HCT116 (cell line): ENCODE measurements around the gene NCAPG. TPM values are rescaled to one million over a fixed set of nuclear protein-coding genes. Genes with fewer than 3 reads are reported as not detected.

Experiments used
- ATAC-seq: fragments of 200-7000 bp; cut with Tn5 transposase; 2 replicates; pipeline ENCODE4 v1.9.1; 2020; ENCODE audit warnings: mild to moderate bottlenecking, moderate library complexity
- BruUV-seq: library from RNA; stranded (reverse); fragments of 400-500 nt; replicated peaks from 2 replicates; lab custom pipeline; 2021; lab: Mats Ljungman, UMichigan
- CTCF ChIA-PET: fragments of 300-600 bp; sonication (Branson Sonifier 250); formaldehyde crosslinking; loops from one replicate; lab custom pipeline; 2021; ENCODE audit warnings: antibody characterized with exemption; lab: Charles Lee
- POLR2A ChIA-PET: fragments of 300-600, 350-600 bp; sonication (Branson Sonifier 250); formaldehyde crosslinking; loops from one replicate; lab custom pipeline; 2021; ENCODE audit warnings: antibody characterized with exemption; lab: Charles Lee
- RAD21 ChIA-PET, 2 experiments: fragments of 300-600 bp; sonication (Branson Sonifier 250); formaldehyde crosslinking; loops; one replicate each; lab custom pipeline; 2023; ENCODE audit warnings: low total read pairs in 2 of 2; ENCODE audit not compliant: uncharacterized antibody in 2 of 2, unreplicated experiment in 2 of 2, low non-redundant PET in 1 of 2; lab: Charles Lee
- DNase-seq: peaks from one replicate; pipeline ENCODE4 v3.0.0-alpha.2; 2010; ENCODE audit warnings: low read depth, low spot score
- H2AFZ ChIP-seq: fragments of 200-600 bp; shearing (Covaris generic), sonication (generic); 2 replicates; pipeline ENCODE4 v1.6.1; 2017; ENCODE audit warnings: low read depth, mixed run types, mixed read lengths, antibody characterized with exemption, low read length; ENCODE audit not compliant: poor library complexity, severe bottlenecking
- H3K27ac ChIP-seq: 2 replicates; pipeline ENCODE4 v1.5.1; 2012; ENCODE audit warnings: low read depth, low read length
- H3K27me3 ChIP-seq: fragments of 200-600 bp; sonication (generic); 2 replicates; pipeline ENCODE4 v1.6.1; 2016; ENCODE audit warnings: mixed run types, low read length, mixed read lengths; ENCODE audit not compliant: insufficient read depth
- H3K36me3 ChIP-seq, 2 experiments: fragments of 200-500 bp in 1 of 2; fragments of 200-600 bp in 1 of 2; sonication (Bioruptor generic) in 1 of 2; sonication (generic) in 1 of 2; 2 replicates each; pipeline versions ENCODE4 v1.5.1 to v1.6.1; 2014 to 2016; ENCODE audit warnings: low read length in 2 of 2, inconsistent platforms in 1 of 2, mixed read lengths in 1 of 2, mixed run types in 1 of 2; ENCODE audit not compliant: insufficient read depth in 2 of 2, control insufficient read depth in 1 of 2
- H3K4me1 ChIP-seq, 2 experiments: fragments of 200-600 bp in 1 of 2; sonication (generic) in 1 of 2; 2 replicates each; pipeline versions ENCODE4 v1.5.1 to v1.6.1; 2012 to 2017; ENCODE audit warnings: low read length in 2 of 2, inconsistent platforms in 1 of 2, mild to moderate bottlenecking in 1 of 2, mixed read lengths in 1 of 2, mixed run types in 1 of 2, moderate library complexity in 1 of 2; ENCODE audit not compliant: insufficient read depth in 2 of 2, control insufficient read depth in 1 of 2
- H3K4me2 ChIP-seq: fragments of 200-600 bp; sonication (generic); 2 replicates; pipeline ENCODE4 v1.6.1; 2017; ENCODE audit warnings: mixed run types, low read length, mixed read lengths
- H3K4me3 ChIP-seq, 2 experiments: fragments of 200-600 bp in 1 of 2; sonication (generic) in 1 of 2; replicated peaks in 1 of 2; 2 replicates each; pipeline ENCODE4 v1.5.1; 2011 to 2016; ENCODE audit warnings: low read length in 2 of 2, control low read depth in 1 of 2, low read depth in 1 of 2, mild to moderate bottlenecking in 1 of 2, mixed read lengths in 1 of 2, mixed run types in 1 of 2
- H3K79me2 ChIP-seq: fragments of 200-600 bp; sonication (generic); 2 replicates; pipeline ENCODE4 v1.6.1; 2017; ENCODE audit warnings: mild to moderate bottlenecking, mixed run types, low read length, moderate library complexity, mixed read lengths; ENCODE audit not compliant: insufficient read depth
- H3K9ac ChIP-seq: fragments of 200-600 bp; sonication (generic); 2 replicates; pipeline ENCODE4 v1.6.1; 2016; ENCODE audit warnings: low read length, mixed read lengths
- H3K9me2 ChIP-seq: fragments of 200-600 bp; sonication (generic), shearing (Covaris generic); 2 replicates; pipeline ENCODE4 v1.6.1; 2017; ENCODE audit warnings: mixed run types, mild to moderate bottlenecking, moderate library complexity; ENCODE audit not compliant: insufficient read depth
- H3K9me3 ChIP-seq, 2 experiments: fragments of 200-500 bp in 1 of 2; fragments of 200-600 bp in 1 of 2; sonication (Bioruptor generic) in 1 of 2; sonication (generic) in 1 of 2; 2 replicates each; pipeline ENCODE4 v1.6.1; 2014 to 2017; ENCODE audit warnings: low read length in 2 of 2, mixed read lengths in 2 of 2, inconsistent platforms in 1 of 2, low read depth in 1 of 2, mild to moderate bottlenecking in 1 of 2, mixed run types in 1 of 2, moderate library complexity in 1 of 2; ENCODE audit not compliant: control insufficient read depth in 1 of 2, insufficient read depth in 1 of 2
- H4K20me1 ChIP-seq: fragments of 200-600 bp; sonication (generic), shearing (Covaris generic); 2 replicates; pipeline ENCODE4 v1.6.1; 2017; ENCODE audit warnings: mixed run types, mild to moderate bottlenecking, moderate library complexity; ENCODE audit not compliant: insufficient read depth
- CBX3 ChIP-seq: IDR thresholded peaks from 2 replicates; pipeline ENCODE4 v1.6.1; 2012; ENCODE audit warnings: low read depth
- CEBPB ChIP-seq: IDR thresholded peaks from 2 replicates; pipeline ENCODE4 v1.6.1; 2012; ENCODE audit warnings: low read depth
- EGR1 ChIP-seq: IDR thresholded peaks from 2 replicates; pipeline ENCODE4 v1.6.1; 2012; ENCODE audit warnings: low read depth
- EZH2phosphoT487 ChIP-seq: fragments of 200-600 bp; IDR thresholded peaks from 2 replicates; pipeline ENCODE4 v1.6.1; 2018; ENCODE audit warnings: antibody characterized with exemption, borderline replicate concordance
- POLR2A ChIP-seq: IDR thresholded peaks from 2 replicates; pipeline ENCODE4 v1.7.0; 2011; ENCODE audit warnings: borderline replicate concordance; ENCODE audit not compliant: insufficient read depth, insufficient read length; ENCODE audit errors: extremely low read depth
- REST ChIP-seq: IDR thresholded peaks from 2 replicates; pipeline ENCODE4 v1.6.1; 2012; ENCODE audit warnings: low read depth
- SP1 ChIP-seq: IDR thresholded peaks from 2 replicates; pipeline ENCODE4 v1.6.1; 2012; ENCODE audit warnings: low read depth
- YY1 ChIP-seq: IDR thresholded peaks from 2 replicates; pipeline ENCODE4 v1.6.1; 2011; ENCODE audit warnings: low read length, low read depth, moderate library complexity, mild to moderate bottlenecking; ENCODE audit not compliant: insufficient replicate concordance; ENCODE audit errors: extremely low read depth
- ZNF274 ChIP-seq: fragments of 200-500 bp; sonication (Bioruptor generic); IDR thresholded peaks from 2 replicates; pipeline ENCODE4 v1.6.1; 2014; ENCODE audit warnings: mild to moderate bottlenecking, low read depth, low read length, inconsistent platforms
- intact Hi-C: fragments of 100-400 bp; cut with micrococcal nuclease; formaldehyde crosslinking; loops from 2 replicates; pipeline ENCODE4 v1.10.0; 2022
- total RNA-seq: library from RNA; stranded (reverse); gene quantifications from one replicate; pipeline ENCODE4 v1.2.1, GENCODE V29; 2021; ENCODE audit not compliant: unreplicated experiment
- TF ChIP-seq, protein P1 (sequence below), 3 experiments: fragments of 200-600 bp in 1 of 3; sonication (generic) in 1 of 3; IDR thresholded peaks in 2 of 3; conservative IDR thresholded peaks in 1 of 3; 2 replicates each; pipeline ENCODE4 v1.5.1; 2012 to 2017; ENCODE audit warnings: low read depth in 2 of 3, low read length in 2 of 3, antibody characterized with exemption in 1 of 3, borderline replicate concordance in 1 of 3, control low read depth in 1 of 3, mild to moderate bottlenecking in 1 of 3, mixed read lengths in 1 of 3, mixed run types in 1 of 3, moderate library complexity in 1 of 3; ENCODE audit not compliant: insufficient read depth in 1 of 3

The NCAPG gene
- total RNA-seq, 1 experiment from 2014 or later, result 79.4 TPM

DNA sequence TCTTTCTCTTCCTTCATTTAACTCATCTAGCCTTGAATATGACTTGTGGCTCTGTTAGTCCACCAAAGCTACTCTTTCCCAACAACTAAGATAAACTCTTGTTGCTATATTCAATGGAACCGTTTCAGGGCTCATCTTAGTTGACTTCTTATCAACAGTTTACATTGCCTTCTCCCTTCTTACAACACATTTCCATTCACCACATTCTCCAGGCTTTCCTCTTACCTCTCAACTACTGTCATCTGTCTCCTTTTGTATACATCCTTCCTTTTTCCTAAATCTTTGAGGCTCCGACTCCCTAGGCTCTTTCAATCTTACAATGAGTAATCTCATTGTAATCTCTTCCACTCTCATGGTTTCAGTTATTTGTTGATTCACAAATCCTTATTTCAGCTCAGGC is 58.5 kb downstream of the NCAPG start:
- no peak overlapping the region for H3K27ac ChIP-seq
- no peak overlapping the region for H3K4me2 ChIP-seq
- H3K9me2 ChIP-seq, result no peaks in the 10 kb centered on the region
- intact Hi-C loops, result no loop called here
- H3K4me1 ChIP-seq, result no peaks in the 10 kb centered on the region
- H3K27me3 ChIP-seq, result no peaks in the 10 kb centered on the region
- ATAC-seq, result no peak
- H3K4me3 ChIP-seq, result no peak overlapping the region
- H3K9ac ChIP-seq, result no peak overlapping the region
- ChIA-PET CTCF (no interaction called here), POLR2A (no interaction called here), RAD21 (no interaction called here)
- no peaks in the 10 kb centered on the region for H3K79me2 ChIP-seq
- no peak overlapping the region for H2AFZ ChIP-seq
- no peaks in the 10 kb centered on the region for H3K9me3 ChIP-seq
- TF ChIP-seq ZNF274, result no peak
- TF ChIP-seq SP1, result no peak
- TF ChIP-seq, protein P1, sequence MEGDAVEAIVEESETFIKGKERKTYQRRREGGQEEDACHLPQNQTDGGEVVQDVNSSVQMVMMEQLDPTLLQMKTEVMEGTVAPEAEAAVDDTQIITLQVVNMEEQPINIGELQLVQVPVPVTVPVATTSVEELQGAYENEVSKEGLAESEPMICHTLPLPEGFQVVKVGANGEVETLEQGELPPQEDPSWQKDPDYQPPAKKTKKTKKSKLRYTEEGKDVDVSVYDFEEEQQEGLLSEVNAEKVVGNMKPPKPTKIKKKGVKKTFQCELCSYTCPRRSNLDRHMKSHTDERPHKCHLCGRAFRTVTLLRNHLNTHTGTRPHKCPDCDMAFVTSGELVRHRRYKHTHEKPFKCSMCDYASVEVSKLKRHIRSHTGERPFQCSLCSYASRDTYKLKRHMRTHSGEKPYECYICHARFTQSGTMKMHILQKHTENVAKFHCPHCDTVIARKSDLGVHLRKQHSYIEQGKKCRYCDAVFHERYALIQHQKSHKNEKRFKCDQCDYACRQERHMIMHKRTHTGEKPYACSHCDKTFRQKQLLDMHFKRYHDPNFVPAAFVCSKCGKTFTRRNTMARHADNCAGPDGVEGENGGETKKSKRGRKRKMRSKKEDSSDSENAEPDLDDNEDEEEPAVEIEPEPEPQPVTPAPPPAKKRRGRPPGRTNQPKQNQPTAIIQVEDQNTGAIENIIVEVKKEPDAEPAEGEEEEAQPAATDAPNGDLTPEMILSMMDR (IDR thresholded peaks at IDR 0.05 in 2 of 3, conservative IDR thresholded peaks at IDR 0.05 in 1 of 3; ENCODE audit: borderline replicate concordance in 1 of 3, insufficient read depth in 1 of 3, low read depth in 2 of 3, low read length in 2 of 3), result no peak
- TF ChIP-seq, all 23 proteins: peak for 0
- Histone ChIP-seq H4K20me1 (no peaks in the 10 kb centered on the region), H3K36me3 (no peaks in the 10 kb centered on the region)
- DNase-seq, result no peak
- BruUV-seq, result no TSS peak

- DNase-seq, result no peak
- TF ChIP-seq EGR1, result no peak
- TF ChIP-seq, protein P1 (IDR thresholded peaks at IDR 0.05 in 2 of 3, conservative IDR thresholded peaks at IDR 0.05 in 1 of 3; ENCODE audit: borderline replicate concordance in 1 of 3, insufficient read depth in 1 of 3, low read depth in 2 of 3, low read length in 2 of 3), result no peak
- TF ChIP-seq CEBPB, result no peak
- TF ChIP-seq CBX3, result no peak
- TF ChIP-seq POLR2A, result no peak
- no peak for TF ChIP-seq REST
- TF ChIP-seq SP1, result no peak
- TF ChIP-seq YY1, result no peak
- TF ChIP-seq EZH2phosphoT487, result no peak
Measured at GRCh38 chr4:17875402-17876070, 64.8 kb downstream of the NCAPG start.

More at GRCh38 chr4:17875402-17876070, 64.8 kb downstream of the NCAPG start:
- Histone ChIP-seq H3K9me2 (no peaks in the 10 kb centered on the region), H3K4me2 (no peak overlapping the region), H3K4me3 (no peak overlapping the region), H3K9ac (no peak overlapping the region), H3K36me3 (no peaks in the 10 kb centered on the region), H3K27me3 (no peaks in the 10 kb centered on the region), H3K79me2 (no peaks in the 10 kb centered on the region), H2AFZ (no peak overlapping the region), H4K20me1 (no peaks in the 10 kb centered on the region), H3K4me1 (no peaks in the 10 kb centered on the region), H3K9me3 (no peaks in the 10 kb centered on the region), H3K27ac (no peak overlapping the region)
- no TSS peak for BruUV-seq
- ChIA-PET CTCF (no interaction called here), RAD21 (no interaction called here), POLR2A (no interaction called here)
- intact Hi-C loops, result no loop called here
- no peak for ATAC-seq
